ENCODE results near the gene ANTXR1. TPM values are rescaled to one million over a fixed set of nuclear protein-coding genes. Genes with fewer than 3 reads are reported as not detected.

ANTXR1 gene
- total RNA-seq, 4 donors from 2014 or later, result 53.7 to 69.0 (median 59.3) TPM

- TF ChIP-seq EP300 (IDR thresholded peaks at IDR 0.05), result no peak
- TF ChIP-seq POLR2A (IDR thresholded peaks at IDR 0.05), result no peak
- TF ChIP-seq, protein P1, sequence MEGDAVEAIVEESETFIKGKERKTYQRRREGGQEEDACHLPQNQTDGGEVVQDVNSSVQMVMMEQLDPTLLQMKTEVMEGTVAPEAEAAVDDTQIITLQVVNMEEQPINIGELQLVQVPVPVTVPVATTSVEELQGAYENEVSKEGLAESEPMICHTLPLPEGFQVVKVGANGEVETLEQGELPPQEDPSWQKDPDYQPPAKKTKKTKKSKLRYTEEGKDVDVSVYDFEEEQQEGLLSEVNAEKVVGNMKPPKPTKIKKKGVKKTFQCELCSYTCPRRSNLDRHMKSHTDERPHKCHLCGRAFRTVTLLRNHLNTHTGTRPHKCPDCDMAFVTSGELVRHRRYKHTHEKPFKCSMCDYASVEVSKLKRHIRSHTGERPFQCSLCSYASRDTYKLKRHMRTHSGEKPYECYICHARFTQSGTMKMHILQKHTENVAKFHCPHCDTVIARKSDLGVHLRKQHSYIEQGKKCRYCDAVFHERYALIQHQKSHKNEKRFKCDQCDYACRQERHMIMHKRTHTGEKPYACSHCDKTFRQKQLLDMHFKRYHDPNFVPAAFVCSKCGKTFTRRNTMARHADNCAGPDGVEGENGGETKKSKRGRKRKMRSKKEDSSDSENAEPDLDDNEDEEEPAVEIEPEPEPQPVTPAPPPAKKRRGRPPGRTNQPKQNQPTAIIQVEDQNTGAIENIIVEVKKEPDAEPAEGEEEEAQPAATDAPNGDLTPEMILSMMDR (IDR thresholded peaks at IDR 0.05), result no peak
- no peak overlapping the region for H3K27ac ChIP-seq
- no peak for DNase-seq (ENCODE audit: low spot score in 2 of 2)
- no peak overlapping the region for H3K4me3 ChIP-seq
- H3K27me3 ChIP-seq, result no peaks in the 10 kb centered on the region
- no peaks in the 10 kb centered on the region for H3K36me3 ChIP-seq
- no peaks in the 10 kb centered on the region for H3K4me1 ChIP-seq
- H3K9me3 ChIP-seq, result no peaks in the 10 kb centered on the region
- WGBS, 2 donors, result 40 to 45% methylated on average over 5 of the region's 5 CpGs
These were observed 265.4 kb downstream of the ANTXR1 start for GRCh38 chr2:69278366-69278765.

DNA sequence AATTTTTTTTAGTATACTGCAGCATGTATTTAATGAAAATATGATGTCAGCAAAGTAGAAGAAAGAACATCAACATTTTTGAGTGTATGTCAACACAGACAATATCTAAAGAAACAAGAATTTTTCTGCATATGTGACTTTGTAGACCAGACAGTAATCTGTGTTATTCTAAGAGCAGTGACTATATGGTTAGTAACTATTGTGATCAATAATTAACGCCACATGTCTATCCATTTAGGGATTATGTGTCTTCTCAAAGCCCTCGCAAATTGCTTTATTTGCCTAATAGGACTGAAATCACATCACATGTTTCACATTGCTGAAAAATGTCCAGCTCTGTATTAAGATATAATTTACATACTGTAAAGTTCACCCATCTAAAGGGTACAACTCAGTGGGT, 266.2 kb downstream of the ANTXR1 start:
- no peaks in the 10 kb centered on the region for H3K9me3 ChIP-seq
- no peaks in the 10 kb centered on the region for H3K4me1 ChIP-seq
- no peak overlapping the region for H3K4me3 ChIP-seq
- WGBS, 2 donors, result 92 to 93% methylated on average over 2 of the region's 2 CpGs
- no peak for TF ChIP-seq POLR2A (IDR thresholded peaks at IDR 0.05)
- TF ChIP-seq, protein P1 (IDR thresholded peaks at IDR 0.05), result no peak
- TF ChIP-seq EP300 (IDR thresholded peaks at IDR 0.05), result no peak
- no peak for DNase-seq (ENCODE audit: low spot score in 2 of 2)
- H3K27me3 ChIP-seq, result no peaks in the 10 kb centered on the region
- no peaks in the 10 kb centered on the region for H3K36me3 ChIP-seq
- no peak overlapping the region for H3K27ac ChIP-seq

DNA sequence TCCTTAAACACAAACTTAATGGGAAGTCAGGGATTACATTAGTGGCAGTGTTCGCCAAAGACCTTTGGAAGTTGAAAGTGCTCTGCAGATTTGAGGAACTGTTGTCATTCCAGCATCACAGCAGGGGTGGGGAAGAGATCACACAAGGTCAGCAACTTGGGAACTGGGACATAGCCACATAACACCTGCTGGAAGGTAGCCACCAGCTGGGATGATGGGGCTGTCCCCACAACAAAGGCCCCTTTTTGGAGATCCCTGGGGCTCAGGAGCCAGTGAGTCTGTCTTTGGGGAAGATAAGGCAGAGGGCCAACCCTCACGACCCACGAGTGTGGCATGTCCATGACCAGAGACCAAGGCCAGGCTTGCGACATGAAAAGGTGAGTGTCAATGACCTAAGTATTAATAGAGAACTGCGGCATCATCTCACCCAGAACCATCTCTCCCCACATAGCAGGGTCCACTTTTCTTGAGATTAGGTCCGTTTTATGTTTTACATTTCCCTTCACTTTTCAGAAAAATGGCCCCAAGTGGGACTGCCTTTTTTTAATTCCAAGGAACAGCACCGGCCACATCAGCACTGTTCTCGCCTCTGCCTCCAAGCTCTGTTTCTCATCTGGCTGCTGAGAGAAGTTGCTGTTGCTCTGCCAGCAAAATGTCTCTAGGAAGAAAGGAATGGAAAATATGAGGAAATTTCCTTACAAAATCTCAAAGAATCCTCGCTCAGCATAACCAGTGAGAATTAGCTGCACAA, 267.1 kb downstream of the ANTXR1 start:
- Histone ChIP-seq H3K36me3 (no peaks in the 10 kb centered on the region), H3K4me1 (no peaks in the 10 kb centered on the region), H3K27ac (no peak overlapping the region), H3K27me3 (no peaks in the 10 kb centered on the region), H3K9me3 (no peaks in the 10 kb centered on the region), H3K4me3 (no peak overlapping the region)
- DNase-seq (ENCODE audit: low spot score in 2 of 2), result no peak
- TF ChIP-seq, protein P1 (IDR thresholded peaks at IDR 0.05), result no peak
- TF ChIP-seq EP300 (IDR thresholded peaks at IDR 0.05) (peak in 1 of 2 donors; percentile 16), POLR2A (IDR thresholded peaks at IDR 0.05) (no peak)
- WGBS, 2 donors, result 62 to 66% methylated on average over 9 of the region's 9 CpGs

GRCh38 chr2:69280796-69281412, 267.9 kb downstream of the ANTXR1 start:
- no peaks in the 10 kb centered on the region for H3K9me3 ChIP-seq
- 95 to 96% methylated on average over 4 of the region's 4 CpGs for WGBS, 2 donors
- no peak for DNase-seq (ENCODE audit: low spot score in 2 of 2)
- H3K4me3 ChIP-seq, result no peak overlapping the region
- H3K4me1 ChIP-seq, result no peaks in the 10 kb centered on the region
- no peak overlapping the region for H3K27ac ChIP-seq
- H3K36me3 ChIP-seq, result no peaks in the 10 kb centered on the region
- TF ChIP-seq EP300 (IDR thresholded peaks at IDR 0.05) (no peak), POLR2A (IDR thresholded peaks at IDR 0.05) (no peak)
- TF ChIP-seq, protein P1 (IDR thresholded peaks at IDR 0.05), result no peak
- H3K27me3 ChIP-seq, result no peaks in the 10 kb centered on the region

DNA sequence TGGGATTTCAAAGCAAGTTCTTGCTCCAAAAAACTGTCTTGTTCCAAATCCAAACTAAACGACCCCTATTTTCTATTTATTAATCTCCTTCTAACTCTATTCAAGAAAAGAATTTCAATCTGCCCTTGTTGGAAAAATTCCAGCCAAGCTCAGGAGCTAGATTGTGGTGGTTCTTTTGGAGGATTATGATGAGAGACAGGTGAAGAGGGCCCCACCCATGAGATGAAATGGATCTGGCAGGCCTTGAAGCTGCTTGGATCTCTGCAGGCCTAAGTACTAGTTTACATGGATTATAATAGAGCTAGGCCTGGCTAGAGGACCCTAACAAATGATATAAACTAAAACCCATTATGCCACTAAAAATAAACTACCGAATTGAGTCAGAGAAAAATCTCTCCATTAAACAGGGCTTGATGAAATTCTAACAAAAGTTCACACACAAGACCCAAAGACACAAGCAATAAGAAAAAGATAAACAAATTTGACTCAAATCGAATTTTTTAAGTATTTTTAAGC, 272.5 kb downstream of the ANTXR1 start:
- WGBS, 2 donors, result 53 to 56% methylated on average over 3 of the region's 3 CpGs
- no peak for TF ChIP-seq EP300 (IDR thresholded peaks at IDR 0.05)
- no peak for TF ChIP-seq POLR2A (IDR thresholded peaks at IDR 0.05)
- TF ChIP-seq, protein P1 (IDR thresholded peaks at IDR 0.05), result no peak
- Histone ChIP-seq H3K27ac (no peak overlapping the region), H3K4me1 (peaks cover 0 to 6% (median 0%) of the 10 kb centered on the region in 4 donors), H3K9me3 (no peaks in the 10 kb centered on the region), H3K4me3 (no peak overlapping the region), H3K27me3 (no peaks in the 10 kb centered on the region), H3K36me3 (no peaks in the 10 kb centered on the region)
- no peak for DNase-seq (ENCODE audit: low spot score in 2 of 2)
